HG02938 (cell line): ENCODE results near the gene TIAM1.

ENCODE experiments used
- ATAC-seq: cut with Tn5 transposase; IDR thresholded peaks from one replicate; pipeline ENCODE4 v1.9.1; 2021; ENCODE audit warnings: mild to moderate bottlenecking, moderate library complexity; ENCODE audit not compliant: unreplicated experiment

The TIAM1 gene

DNA sequence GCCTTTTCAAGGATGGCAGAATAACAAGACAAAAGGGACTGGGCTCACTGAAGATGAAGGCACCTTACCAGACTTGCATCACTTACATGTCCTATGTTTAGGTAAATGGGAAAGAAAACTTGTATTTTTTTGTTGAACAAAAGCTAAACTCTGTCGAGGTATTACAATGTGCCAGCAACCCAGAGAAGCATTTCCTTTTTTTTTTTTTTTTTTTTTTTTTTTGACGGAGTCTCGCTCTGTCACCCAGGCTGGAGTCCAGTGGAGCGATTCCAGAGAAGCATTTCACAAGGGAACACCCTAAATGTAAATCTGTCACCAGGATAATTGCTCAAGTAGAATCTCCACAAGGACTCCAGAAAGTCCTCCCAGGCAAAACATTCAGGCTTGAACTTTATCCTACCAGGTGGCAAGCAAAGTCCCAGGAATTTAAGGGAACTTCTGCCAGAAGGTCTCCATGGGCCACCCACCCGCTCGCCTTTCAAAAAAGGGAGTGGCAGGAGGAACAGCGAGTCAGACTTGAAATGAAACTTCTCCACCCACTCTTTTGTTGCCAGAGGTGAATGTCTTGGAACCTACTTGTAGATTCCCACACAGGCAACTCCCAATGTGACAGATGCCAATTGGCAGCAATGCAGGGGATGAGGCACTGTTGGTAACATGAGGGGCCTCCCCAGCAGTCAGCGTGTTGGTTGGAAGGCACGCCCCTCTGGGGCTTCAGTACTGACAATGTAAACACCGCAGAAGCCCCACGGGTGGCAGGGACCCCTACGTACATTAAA, 125.0 kb downstream of the TIAM1 start:
- ATAC-seq = no peak

DNA sequence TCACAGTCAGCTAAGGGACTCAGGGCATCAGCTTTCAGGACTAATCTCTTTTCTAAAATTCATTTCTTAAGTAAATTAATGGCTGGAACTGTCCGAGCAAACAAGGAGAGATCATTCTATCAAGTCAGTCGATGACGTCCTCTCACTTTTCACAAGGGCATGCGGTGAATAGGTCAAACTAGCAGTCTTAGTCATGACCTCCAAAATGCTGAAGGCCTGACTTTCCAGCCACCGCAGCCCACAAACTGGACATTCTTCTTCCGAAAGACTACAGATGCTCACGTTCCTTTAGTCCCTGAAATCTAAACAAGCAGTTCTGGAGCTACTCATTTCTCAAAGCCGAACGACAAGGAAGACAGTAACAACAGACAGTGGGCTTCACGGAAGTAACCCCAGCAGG, 127.9 kb downstream of the TIAM1 start:
- ATAC-seq = no peak

DNA sequence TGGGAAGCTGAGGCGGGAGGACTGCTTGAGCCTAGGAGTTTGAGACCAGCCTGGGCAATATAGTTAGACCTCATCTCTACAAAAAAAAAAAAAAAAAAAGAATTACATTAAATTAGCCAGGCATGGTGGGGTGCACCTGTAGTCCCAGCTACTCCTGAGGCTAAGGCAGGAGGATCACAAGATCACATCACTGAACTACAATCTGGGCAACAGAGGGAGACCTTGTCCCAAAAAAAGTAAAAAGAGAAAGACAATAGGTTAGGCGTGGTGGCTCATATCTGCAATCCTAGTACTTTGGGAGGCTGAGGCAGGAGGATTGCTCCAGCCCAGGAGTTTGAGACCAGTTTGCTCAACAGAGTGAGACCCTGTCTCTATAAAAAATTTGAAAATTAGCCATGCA, 130.3 kb downstream of the TIAM1 start:
- ATAC-seq = no peak

DNA sequence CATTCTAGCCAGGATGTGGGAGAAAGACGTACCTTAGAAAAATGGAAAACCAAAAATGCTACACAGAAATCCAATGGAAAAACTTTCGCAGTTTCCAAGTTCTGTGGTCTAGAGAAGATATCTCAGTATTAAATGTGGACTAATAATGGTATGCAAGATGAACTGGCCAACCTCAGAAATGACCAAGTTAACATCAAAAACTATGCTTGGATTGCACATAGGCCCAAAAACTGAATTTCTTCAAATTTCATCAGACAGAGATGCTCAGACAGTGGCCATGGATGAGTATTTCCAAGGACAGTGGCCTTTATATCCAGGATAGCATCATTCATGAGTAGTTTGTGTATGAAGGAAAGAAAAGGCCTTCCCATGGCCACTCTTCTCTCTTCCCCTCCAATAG, 132.2 kb downstream of the TIAM1 start:
- ATAC-seq = no peak

DNA sequence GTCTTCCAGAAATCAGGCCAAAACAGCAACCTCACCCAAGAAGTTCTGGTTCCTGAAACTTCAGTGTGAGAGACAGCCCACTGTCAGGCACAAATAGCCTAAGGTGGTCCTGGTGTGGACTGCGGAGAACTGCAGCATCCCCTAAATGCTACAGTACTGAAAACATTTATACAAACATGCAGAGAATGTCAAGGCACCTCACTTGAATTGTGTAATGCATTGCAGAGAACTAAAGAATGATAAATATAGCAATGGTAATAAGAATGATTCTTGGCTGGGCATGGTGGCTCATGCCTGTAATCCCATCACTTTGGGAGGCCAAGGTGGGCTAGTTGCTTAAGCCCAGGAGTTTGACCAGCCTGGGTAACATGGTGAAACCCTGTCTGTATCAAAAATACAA, 138.6 kb downstream of the TIAM1 start:
- no peak for ATAC-seq

DNA sequence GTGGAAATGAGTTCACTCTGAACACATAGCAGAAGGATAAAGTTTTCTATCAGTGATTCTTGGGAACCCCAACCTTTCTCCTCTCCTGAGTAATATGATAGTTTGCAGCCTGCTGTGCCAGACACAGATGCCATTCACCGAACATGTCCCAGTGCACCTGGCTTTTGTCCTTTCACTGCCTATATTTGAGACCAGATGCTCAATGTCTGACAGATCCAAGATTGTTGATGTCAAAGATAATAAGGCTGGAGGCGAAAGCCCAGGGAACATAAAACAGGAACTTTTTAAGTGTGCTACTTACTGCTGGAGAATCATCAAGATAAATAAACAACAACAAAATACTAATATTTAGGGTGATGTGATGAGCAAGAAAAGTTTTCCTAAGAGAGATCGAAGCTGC, 139.3 kb downstream of the TIAM1 start:
- no peak for ATAC-seq

DNA sequence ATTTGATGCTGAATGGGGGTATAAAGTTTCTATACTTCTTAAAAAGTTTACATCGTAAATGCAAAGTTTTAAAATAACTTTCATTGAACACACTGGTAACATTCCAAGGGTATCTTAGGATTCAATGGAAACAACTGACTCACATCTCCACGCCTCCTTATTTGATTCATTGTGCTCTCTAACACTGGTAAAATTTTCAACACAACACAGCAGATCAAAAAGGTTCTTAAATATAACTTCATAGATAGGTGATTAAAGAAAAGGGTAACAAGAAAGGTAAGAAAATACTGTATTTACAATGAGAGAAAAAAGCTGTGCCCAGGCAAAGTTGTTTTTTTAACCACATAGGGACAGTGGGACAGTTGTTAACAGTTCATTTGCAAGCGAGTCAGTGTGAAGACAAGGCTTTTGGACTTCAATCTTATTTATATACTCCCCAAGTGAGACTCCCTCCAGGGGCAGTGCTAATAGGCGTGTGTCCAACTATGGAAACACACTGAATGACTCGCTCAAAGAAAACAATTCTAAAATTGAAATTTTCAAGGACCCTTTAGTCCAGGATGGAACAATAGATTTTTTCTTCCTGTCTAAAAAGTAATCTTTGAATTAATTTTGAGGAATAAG, 140.5 kb downstream of the TIAM1 start:
- no peak for ATAC-seq

DNA sequence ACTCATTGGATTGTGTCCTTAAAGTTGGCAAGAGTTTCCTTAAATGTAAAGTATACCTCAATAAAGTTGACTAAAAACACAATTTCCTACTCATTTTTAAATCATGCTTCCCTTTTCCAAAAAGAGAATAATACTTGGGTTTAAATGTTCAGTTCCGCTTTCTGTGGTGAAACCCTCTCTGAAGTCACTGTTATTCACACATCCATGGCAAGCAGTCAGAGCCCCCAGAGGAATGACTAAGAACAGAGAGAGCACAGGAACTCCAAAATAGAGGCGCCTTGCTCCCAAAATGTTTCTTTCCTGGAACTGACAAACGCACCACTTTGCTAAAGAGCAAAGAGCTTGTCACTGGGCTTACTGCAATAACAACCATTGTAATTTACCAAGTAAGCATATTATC, 142.5 kb downstream of the TIAM1 start:
- ATAC-seq = no peak

DNA sequence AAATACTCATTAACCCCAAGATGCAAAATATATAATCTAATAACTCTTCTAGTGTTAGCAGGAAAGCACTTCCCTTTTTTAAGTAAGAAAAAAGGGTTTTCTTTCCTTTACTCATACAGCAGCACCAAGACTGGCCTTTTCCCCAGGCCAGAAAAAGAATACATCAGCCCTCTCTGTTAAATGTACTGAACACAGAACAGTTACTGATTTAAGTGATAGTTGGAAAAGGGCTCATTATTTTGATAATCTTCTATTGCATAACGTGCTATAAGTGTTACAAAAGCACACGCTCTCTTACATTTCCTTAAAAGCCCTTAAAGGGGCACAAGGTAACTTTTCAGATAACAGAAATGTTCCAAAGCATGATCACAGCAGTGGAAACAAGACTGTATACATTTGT, 142.9 kb downstream of the TIAM1 start:
- ATAC-seq = no peak

DNA sequence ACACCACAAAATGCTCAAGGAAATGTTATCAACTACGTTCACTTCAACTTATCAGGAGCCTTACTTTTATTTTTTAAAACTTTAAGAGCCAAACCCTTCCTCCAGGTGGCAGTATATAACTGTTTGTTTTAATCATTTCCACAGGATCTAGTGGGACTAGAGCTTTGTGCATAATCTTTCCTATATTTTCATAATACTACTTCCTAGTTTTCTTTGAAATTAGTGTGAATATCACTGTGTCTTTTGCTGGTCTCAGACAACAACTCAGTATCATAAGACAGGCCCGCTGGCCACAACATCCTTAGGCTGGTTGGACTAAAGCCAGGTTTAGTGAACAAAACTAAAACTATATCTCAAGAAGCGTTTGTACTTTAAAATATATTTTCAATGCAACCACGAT, 145.5 kb downstream of the TIAM1 start:
- no peak for ATAC-seq

DNA sequence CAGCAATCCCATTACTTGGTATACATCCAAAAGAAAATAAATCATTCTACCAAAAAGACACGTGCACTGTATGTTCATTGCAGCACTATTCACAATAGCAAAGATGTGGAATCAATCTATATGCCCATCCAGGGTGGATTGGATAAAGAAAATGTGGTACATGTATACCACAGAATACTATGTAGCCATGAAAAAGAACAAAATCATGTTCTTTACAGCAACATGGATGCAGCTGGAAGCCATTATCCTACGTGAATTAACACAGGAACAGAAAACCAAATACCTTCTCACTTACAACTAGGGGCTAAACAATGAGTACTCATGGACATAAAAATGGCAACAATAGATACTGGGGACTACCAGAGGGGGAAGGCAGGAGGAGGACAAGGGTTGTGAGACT, 147.3 kb downstream of the TIAM1 start:
- no peak for ATAC-seq

DNA sequence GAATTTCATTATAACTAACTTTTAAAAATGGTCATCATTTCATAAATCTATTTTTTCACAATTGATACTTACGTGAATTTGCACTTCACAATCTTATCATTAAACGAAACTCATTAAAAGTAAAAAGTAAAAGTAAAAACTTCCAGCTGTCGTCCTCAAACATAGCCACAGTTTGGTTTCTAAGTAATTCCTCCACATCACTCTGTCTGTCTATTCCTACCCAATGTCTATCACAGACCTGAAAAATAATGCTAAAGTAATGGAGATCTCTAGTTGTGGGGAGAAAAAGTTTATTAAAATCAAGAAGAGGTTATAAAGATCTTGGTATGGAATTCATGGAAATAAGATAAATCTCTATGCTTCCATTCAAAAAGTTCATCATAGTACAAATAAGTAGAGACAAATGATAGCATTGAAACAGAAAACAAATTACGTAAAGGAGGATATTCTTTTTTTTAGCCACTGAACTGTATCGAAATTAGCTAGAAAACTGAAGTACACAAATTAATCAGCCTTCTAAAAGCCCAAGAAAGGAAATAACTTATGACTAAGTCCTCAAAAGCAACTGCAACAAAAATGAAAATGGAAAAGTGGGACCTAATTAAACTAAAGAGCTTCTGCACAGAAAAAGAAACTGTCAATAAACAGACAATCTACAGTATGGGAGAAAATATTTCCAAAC, 148.6 kb downstream of the TIAM1 start:
- peak; percentile 61 for ATAC-seq

DNA sequence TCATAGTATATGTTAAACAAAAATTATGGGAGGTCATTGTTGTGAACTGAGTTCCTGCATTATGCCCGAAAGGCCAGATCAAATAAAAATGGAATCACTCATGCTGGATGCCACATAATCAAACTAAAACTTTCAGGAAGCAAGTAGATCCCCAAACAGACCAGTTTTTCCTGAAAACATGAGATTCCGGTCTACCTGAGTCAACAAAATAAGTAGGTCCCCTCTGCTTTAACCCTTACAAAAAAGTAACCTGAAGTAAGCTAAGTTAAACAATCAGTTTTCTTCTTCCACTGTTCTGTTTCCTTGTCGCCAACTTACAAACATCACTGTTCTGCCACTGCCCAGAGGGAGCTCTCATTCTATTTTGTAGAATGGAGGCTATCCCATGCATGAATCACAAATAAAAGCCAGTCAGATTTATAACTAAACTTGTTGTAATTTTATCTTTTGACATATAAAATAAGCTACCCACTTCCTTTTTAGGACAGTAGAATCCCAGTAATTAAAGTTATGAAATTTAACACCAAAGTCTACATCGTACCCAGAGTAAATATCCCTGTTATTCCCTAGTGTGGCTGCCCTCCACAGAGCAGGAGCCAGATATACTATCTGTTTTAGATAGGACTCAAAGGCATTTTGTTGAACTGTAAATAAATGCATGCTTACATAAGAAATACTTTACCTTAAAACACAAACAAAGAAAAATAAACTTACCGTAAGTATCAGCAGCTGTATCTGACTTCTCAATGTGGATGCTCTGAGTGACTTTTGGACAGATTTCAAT, 149.4 kb downstream of the TIAM1 start:
- no peak for ATAC-seq

DNA sequence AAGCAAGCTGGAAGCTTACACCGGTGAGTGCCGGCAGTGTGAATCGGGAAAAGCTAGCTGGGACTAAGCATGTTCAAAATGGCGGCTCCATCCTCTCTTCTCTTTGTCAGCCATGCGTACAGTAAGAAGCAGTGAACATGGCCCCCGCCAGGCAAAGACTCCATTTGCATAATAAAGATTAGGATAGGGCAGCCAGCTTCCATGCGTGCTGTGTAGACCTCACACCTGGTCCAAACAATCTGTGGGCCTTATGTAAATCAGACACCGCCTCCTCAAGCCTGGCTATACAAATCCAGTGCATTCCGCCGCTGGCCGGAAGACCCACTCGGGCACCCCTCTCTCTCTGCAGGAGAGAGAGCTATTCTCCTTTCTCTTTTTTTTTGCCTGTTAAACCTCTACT, 150.3 kb downstream of the TIAM1 start:
- ATAC-seq = no peak

DNA sequence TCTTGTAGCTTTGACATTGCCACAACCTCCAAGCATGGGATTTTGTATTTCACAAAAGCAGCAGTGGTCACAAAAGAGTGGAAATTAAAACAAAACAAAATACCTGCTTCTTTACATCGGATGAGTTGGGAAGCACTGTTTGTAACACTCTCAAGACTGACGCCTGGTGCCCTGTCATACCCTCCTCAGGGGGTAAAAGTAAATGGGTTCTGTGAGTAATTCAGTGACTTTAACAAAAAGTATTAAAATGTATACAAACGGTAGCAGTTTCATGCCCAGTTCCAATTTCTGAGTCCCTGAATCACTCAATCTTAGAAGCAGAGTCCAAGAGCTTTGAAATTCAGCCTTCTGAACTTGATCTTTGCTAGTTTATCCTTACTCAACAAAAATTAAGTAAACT, 152.5 kb downstream of the TIAM1 start:
- no peak for ATAC-seq

DNA sequence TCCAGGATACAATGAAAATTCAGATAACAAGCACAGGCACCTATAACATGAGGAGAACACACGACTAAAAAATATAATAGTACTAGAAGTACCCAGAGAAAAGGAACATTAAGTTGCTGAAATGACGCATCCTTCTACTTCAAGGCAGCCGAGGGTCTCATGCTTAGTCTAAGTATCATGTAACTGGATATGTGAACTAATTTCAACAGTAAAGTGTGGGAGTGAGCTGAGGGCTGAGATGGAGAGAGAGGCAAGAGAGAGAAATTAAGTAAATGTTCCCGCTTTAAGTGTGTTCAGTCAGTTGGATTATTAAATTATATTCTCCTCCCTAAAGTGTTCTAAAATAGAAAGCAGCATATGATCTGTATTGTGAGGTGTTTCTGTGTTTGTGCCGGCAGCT, 153.5 kb downstream of the TIAM1 start:
- no peak for ATAC-seq

DNA sequence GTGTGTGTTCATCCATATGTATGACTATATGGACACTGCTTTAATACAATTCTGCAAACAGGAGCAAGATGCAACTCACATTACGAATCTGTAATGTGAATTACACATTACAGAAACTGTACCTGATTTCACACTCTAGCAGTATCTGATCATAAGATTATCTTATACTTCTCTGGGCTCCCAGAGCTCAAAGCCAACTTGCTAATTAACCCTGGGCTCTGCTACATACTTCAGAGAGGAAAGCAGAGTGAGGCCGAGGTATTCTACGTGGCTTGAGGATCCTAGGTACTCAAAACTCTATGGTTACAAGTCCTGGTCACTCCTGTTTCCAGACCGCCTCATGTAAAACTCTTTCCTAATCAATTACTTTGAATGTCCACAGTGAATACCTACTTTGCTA, 156.6 kb downstream of the TIAM1 start:
- no peak for ATAC-seq

DNA sequence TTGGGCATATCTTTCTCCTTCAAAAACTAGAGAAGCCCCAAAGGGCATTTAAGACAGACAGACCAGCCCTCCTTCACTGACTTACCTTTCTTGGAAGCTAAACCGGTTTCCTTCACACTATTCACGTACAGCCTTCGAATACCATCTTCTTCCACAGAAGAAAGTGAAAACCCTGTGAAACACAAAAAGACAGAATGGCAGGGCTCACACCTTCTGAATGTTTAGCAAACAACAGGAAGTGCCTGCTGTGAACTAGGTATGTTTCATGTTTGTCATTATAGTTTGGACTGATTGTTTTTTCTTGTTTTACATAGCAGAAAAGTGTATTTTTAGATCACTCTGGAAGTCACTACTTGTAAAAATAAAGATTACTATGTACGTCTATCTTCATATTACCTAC, 157.1 kb downstream of the TIAM1 start:
- no peak for ATAC-seq

DNA sequence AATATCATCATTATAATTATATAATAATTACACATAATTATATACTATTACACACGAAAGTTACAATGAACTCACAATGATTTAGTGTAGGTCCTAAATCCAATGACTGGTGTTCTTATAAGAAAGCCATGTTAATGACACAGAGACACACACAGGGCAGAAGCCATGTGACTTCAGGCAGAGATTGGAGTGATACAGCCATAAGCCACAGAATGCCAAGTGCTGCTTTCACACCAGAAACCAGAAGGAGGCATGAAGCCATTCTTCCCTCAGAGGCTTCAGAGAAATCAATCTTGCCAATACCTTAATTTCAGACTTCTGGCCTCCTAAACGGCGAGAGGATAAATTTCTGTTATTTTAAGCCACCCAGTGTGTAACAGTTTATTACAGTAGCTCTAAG, 158.4 kb downstream of the TIAM1 start:
- no peak for ATAC-seq

DNA sequence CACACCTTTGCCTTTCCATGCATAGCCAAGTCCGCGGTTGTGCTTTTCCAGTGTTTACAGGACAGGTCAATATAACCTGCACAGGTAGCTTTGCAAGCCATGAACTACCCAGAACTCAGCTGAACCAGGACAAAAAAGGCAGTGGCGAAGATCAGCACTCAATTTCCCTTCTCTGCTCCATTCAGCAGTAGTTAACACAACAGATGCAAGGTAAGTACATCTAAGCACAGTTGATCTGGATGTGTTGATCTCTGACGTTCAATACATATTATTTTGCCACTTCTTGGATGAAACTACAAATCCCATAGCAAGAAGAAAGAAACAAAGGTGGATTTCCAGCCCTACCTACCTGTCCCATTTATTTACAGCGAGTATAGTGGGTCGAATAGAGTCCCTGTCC, 159.2 kb downstream of the TIAM1 start:
- ATAC-seq = no peak

DNA sequence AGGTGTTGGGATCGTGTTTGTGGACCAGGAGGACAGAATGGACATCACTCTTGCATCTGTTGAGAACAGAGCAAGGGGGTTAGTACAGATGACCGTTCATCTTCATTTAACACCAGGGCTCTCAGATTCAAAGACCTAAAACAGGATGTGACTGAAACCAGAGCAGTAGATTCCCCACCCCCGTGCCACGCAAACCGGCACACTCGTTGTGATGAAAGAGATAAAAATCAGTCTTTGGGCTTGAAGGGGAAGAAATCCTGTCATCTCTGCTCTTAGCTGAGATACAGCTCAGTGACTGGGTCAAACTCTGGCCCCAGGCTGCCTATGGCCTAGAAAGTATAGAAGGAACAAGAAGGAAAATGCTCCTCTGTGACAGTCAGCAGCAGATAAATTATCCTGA, 159.6 kb downstream of the TIAM1 start:
- no peak for ATAC-seq
